Liver (tissue), 9 donors: ENCODE measurements around the gene XKR8. TPM values are rescaled to one million over a fixed set of nuclear protein-coding genes. Genes with fewer than 3 reads are reported as not detected.
A peak's percentile ranks its signal among the peaks of the same experiment; 100 is the strongest.

Experiments
- DNase-seq: peaks from one replicate; pipeline ENCODE4 v3.0.0-alpha.2; 2017; ENCODE audit warnings: low spot score
- H3K27ac ChIP-seq, 2 donors: one replicate each; pipeline ENCODE4 v1.7.0; 2013; ENCODE audit warnings: inconsistent platforms in 2 of 2, low read length in 2 of 2, control low read depth in 1 of 2, low read depth in 1 of 2, mild to moderate bottlenecking in 1 of 2
- H3K27me3 ChIP-seq, 4 donors: one replicate each; pipeline versions ENCODE4 v1.6.1 to v1.7.0; 2013; ENCODE audit warnings: low read length in 3 of 4, inconsistent platforms in 1 of 4, mild to moderate bottlenecking in 1 of 4, moderate library complexity in 1 of 4; ENCODE audit not compliant: control insufficient read depth in 4 of 4, insufficient read depth in 4 of 4
- H3K36me3 ChIP-seq, 4 donors: one replicate each; pipeline versions ENCODE4 v1.6.1 to v1.7.0; 2013; ENCODE audit warnings: low read length in 3 of 4, mild to moderate bottlenecking in 3 of 4, low read depth in 1 of 4, moderate library complexity in 1 of 4; ENCODE audit not compliant: control insufficient read depth in 4 of 4, insufficient read depth in 3 of 4
- H3K4me1 ChIP-seq, 4 donors: one replicate each; pipeline versions ENCODE4 v1.6.1 to v1.7.0; 2013; ENCODE audit warnings: low read length in 3 of 4, mild to moderate bottlenecking in 3 of 4, moderate library complexity in 1 of 4; ENCODE audit not compliant: control insufficient read depth in 4 of 4, insufficient read depth in 4 of 4
- H3K4me3 ChIP-seq, 3 donors: one replicate each; pipeline versions ENCODE4 v1.6.1 to v1.7.0; 2013; ENCODE audit warnings: low read length in 3 of 3, control low read depth in 1 of 3, low read depth in 1 of 3, mild to moderate bottlenecking in 1 of 3
- H3K9ac ChIP-seq, 2 donors: one replicate each; pipeline ENCODE4 v1.7.0; 2013; ENCODE audit warnings: low read length in 2 of 2, mild to moderate bottlenecking in 2 of 2, moderate library complexity in 2 of 2, control low read depth in 1 of 2, low read depth in 1 of 2
- H3K9me3 ChIP-seq, 4 donors: one replicate each; pipeline versions ENCODE4 v1.6.1 to v1.7.0; 2013; ENCODE audit warnings: low read length in 3 of 4; ENCODE audit not compliant: control insufficient read depth in 4 of 4
- FOXA1 ChIP-seq: IDR thresholded peaks from 2 replicates; pipeline ENCODE4 v1.6.1; 2016; ENCODE audit warnings: antibody characterized with exemption
- FOXA2 ChIP-seq: IDR thresholded peaks from 2 replicates; pipeline ENCODE4 v1.6.1; 2016; ENCODE audit warnings: antibody characterized with exemption
- GABPA ChIP-seq, 2 donors: IDR thresholded peaks in 1 of 2; conservative IDR thresholded peaks in 1 of 2; 2 replicates each; pipeline ENCODE4 v1.6.1; 2016; ENCODE audit warnings: antibody characterized with exemption in 2 of 2, mild to moderate bottlenecking in 1 of 2, moderate library complexity in 1 of 2
- HNF4A ChIP-seq, 2 donors: conservative IDR thresholded peaks; 2 replicates each; pipeline ENCODE4 v1.6.1; 2016; ENCODE audit warnings: antibody characterized with exemption in 2 of 2, mild to moderate bottlenecking in 2 of 2
- HNF4G ChIP-seq: IDR thresholded peaks from 2 replicates; pipeline ENCODE4 v1.6.1; 2016; ENCODE audit warnings: antibody characterized with exemption
- JUND ChIP-seq, 2 donors: IDR thresholded peaks; 2 replicates each; pipeline ENCODE4 v1.6.1; 2016; ENCODE audit warnings: antibody characterized with exemption in 2 of 2
- NR2F2 ChIP-seq: IDR thresholded peaks from 2 replicates; pipeline ENCODE4 v1.6.1; 2016; ENCODE audit warnings: antibody characterized with exemption
- RAD21 ChIP-seq, 2 donors: IDR thresholded peaks; 2 replicates each; pipeline ENCODE4 v1.6.1; 2016; ENCODE audit warnings: antibody characterized with exemption in 2 of 2, mild to moderate bottlenecking in 2 of 2
- SP1 ChIP-seq: IDR thresholded peaks from 2 replicates; pipeline ENCODE4 v1.6.1; 2018; ENCODE audit warnings: antibody characterized with exemption, mild to moderate bottlenecking
- TAF1 ChIP-seq: conservative IDR thresholded peaks from 2 replicates; pipeline ENCODE4 v1.6.1; 2016; ENCODE audit warnings: antibody characterized with exemption, mild to moderate bottlenecking
- YY1 ChIP-seq: IDR thresholded peaks from 2 replicates; pipeline ENCODE4 v1.6.1; 2016; ENCODE audit warnings: antibody characterized with exemption, mild to moderate bottlenecking
- WGBS: extraction: QIAGEN DNeasy Blood & Tissue Kit; methylation state at CpG from one replicate; pipeline ENCODE4 v1.1.7; 2013; 5-methylcytosine and 5-hydroxymethylcytosine counted together
- polyA plus RNA-seq, 2 donors: library from polyadenylated mRNA; stranded (reverse) in 1 of 2; unstranded in 1 of 2; fragments of 200-250 nt in 1 of 2; fragments of >200 nt in 1 of 2; fragmentation: Nextera tagmentation in 1 of 2; extraction: Ambion mirVana in 1 of 2; gene quantifications; one replicate each; pipeline versions ENCODE4 v1.2.1 to v1.2.3, GENCODE V29; 2013 to 2015
- total RNA-seq, 2 donors: library from RNA; depleted of rRNA; stranded (reverse); fragments of >200 nt; gene quantifications; one replicate each; pipeline ENCODE4 v1.2.3, GENCODE V29; 2014
- TF ChIP-seq, protein P1 (sequence below): IDR thresholded peaks from 2 replicates; pipeline ENCODE4 v1.6.1; 2016; ENCODE audit warnings: antibody characterized with exemption
- TF ChIP-seq, protein P2 (sequence below): IDR thresholded peaks from 2 replicates; pipeline ENCODE4 v1.6.1; 2016; ENCODE audit warnings: antibody characterized with exemption, mild to moderate bottlenecking
- TF ChIP-seq, protein P3 (sequence below): IDR thresholded peaks from 2 replicates; pipeline ENCODE4 v1.6.1; 2016; ENCODE audit warnings: antibody characterized with exemption
- TF ChIP-seq, protein P4 (sequence below): fragments of 150-350 bp; IDR thresholded peaks from 2 replicates; pipeline ENCODE4 v1.5.1; 2017; ENCODE audit warnings: improper control_type of control experiment, low read depth, low read length; ENCODE audit not compliant: missing input control
- TF ChIP-seq, protein P5 (sequence below): IDR thresholded peaks from 2 replicates; pipeline ENCODE4 v1.6.1; 2016; ENCODE audit warnings: antibody characterized with exemption
- donor health status: healthy.
- donor health status: healthy.
- donor health status: healthy.
- donor health status: healthy.
- donor health status: healthy.

The XKR8 gene
- total and polyA plus RNA-seq, 4 donors = 4.9 to 8.1 (median 6.2) TPM

DNA sequence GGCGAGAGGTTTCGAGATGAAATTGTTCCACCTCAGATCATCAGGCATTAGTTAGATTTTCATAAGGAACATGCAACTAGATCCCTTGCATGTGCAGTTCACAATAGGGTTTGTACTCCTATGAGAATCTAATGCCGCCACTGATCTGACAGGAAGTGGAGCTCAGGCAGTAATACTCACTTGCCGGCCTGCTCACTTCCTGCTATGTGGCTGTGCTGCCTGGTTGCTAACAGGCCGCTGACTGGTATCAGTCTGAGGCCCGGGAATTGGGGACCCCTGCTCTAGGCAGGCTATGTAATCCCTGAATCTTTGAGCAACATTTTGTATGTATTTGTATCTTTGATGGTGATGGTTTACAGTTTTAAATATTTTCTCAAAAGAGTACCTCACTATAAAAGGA is 32.5 kb downstream of the XKR8 start:
- peak overlapping the region in 1 of 2 donors; percentile 53 for H3K27ac ChIP-seq
- peaks cover 2 to 55% (median 40%) of the 10 kb centered on the region in 4 donors for H3K36me3 ChIP-seq
- H3K27me3 ChIP-seq = no peaks in the 10 kb centered on the region
- DNase-seq = no peak
- no peaks in the 10 kb centered on the region for H3K4me1 ChIP-seq
- no peaks in the 10 kb centered on the region for H3K9me3 ChIP-seq
- H3K9ac ChIP-seq = no peak overlapping the region
- WGBS = 73% methylated on average over 6 of the region's 6 CpGs
- H3K4me3 ChIP-seq = no peak overlapping the region
- TF ChIP-seq JUND (IDR thresholded peaks at IDR 0.05) (no peak), GABPA (IDR thresholded peaks at IDR 0.05 in 1 of 2, conservative IDR thresholded peaks at IDR 0.05 in 1 of 2) (no peak), NR2F2 (no peak), HNF4G (no peak), HNF4A (conservative IDR thresholded peaks at IDR 0.05) (no peak)

DNA sequence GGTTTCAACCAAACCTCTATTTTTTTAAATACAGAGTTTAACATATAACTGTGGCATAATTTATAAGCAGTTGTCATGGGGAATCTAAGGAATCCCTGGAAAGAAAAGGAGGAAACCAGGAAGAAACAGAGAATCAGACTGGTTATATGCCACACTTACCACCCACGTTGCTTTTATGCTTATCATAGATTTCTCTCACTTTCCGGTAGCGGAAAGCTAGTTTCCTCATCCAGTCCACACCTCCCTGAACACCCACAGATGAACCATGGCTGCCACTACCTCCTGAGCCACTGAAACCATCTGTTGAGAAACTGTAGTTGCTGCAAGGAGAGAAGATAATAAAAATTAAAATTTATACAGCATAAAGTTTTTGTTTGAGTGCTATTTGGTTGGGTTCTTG is 33.5 kb downstream of the XKR8 start:
- H3K4me3 ChIP-seq = no peak overlapping the region
- DNase-seq = no peak
- WGBS = 71% methylated on average over 3 of the region's 3 CpGs
- no peak overlapping the region for H3K27ac ChIP-seq
- peaks cover 2 to 59% (median 45%) of the 10 kb centered on the region in 4 donors for H3K36me3 ChIP-seq
- H3K4me1 ChIP-seq = no peaks in the 10 kb centered on the region
- H3K9ac ChIP-seq = no peak overlapping the region
- H3K27me3 ChIP-seq = no peaks in the 10 kb centered on the region
- no peak for TF ChIP-seq FOXA2
- TF ChIP-seq, protein P1, sequence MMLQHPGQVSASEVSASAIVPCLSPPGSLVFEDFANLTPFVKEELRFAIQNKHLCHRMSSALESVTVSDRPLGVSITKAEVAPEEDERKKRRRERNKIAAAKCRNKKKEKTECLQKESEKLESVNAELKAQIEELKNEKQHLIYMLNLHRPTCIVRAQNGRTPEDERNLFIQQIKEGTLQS = no peak
- no peak for TF ChIP-seq FOXA1
- TF ChIP-seq, protein P2, sequence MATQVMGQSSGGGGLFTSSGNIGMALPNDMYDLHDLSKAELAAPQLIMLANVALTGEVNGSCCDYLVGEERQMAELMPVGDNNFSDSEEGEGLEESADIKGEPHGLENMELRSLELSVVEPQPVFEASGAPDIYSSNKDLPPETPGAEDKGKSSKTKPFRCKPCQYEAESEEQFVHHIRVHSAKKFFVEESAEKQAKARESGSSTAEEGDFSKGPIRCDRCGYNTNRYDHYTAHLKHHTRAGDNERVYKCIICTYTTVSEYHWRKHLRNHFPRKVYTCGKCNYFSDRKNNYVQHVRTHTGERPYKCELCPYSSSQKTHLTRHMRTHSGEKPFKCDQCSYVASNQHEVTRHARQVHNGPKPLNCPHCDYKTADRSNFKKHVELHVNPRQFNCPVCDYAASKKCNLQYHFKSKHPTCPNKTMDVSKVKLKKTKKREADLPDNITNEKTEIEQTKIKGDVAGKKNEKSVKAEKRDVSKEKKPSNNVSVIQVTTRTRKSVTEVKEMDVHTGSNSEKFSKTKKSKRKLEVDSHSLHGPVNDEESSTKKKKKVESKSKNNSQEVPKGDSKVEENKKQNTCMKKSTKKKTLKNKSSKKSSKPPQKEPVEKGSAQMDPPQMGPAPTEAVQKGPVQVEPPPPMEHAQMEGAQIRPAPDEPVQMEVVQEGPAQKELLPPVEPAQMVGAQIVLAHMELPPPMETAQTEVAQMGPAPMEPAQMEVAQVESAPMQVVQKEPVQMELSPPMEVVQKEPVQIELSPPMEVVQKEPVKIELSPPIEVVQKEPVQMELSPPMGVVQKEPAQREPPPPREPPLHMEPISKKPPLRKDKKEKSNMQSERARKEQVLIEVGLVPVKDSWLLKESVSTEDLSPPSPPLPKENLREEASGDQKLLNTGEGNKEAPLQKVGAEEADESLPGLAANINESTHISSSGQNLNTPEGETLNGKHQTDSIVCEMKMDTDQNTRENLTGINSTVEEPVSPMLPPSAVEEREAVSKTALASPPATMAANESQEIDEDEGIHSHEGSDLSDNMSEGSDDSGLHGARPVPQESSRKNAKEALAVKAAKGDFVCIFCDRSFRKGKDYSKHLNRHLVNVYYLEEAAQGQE = no peak
- no peak for TF ChIP-seq RAD21 (IDR thresholded peaks at IDR 0.05)
- TF ChIP-seq, protein P3, sequence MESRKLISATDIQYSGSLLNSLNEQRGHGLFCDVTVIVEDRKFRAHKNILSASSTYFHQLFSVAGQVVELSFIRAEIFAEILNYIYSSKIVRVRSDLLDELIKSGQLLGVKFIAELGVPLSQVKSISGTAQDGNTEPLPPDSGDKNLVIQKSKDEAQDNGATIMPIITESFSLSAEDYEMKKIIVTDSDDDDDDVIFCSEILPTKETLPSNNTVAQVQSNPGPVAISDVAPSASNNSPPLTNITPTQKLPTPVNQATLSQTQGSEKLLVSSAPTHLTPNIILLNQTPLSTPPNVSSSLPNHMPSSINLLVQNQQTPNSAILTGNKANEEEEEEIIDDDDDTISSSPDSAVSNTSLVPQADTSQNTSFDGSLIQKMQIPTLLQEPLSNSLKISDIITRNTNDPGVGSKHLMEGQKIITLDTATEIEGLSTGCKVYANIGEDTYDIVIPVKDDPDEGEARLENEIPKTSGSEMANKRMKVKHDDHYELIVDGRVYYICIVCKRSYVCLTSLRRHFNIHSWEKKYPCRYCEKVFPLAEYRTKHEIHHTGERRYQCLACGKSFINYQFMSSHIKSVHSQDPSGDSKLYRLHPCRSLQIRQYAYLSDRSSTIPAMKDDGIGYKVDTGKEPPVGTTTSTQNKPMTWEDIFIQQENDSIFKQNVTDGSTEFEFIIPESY = no peak
- TF ChIP-seq YY1 = no peak
- TF ChIP-seq NR2F2 = no peak
- TF ChIP-seq TAF1 = no peak
- TF ChIP-seq, protein P4, sequence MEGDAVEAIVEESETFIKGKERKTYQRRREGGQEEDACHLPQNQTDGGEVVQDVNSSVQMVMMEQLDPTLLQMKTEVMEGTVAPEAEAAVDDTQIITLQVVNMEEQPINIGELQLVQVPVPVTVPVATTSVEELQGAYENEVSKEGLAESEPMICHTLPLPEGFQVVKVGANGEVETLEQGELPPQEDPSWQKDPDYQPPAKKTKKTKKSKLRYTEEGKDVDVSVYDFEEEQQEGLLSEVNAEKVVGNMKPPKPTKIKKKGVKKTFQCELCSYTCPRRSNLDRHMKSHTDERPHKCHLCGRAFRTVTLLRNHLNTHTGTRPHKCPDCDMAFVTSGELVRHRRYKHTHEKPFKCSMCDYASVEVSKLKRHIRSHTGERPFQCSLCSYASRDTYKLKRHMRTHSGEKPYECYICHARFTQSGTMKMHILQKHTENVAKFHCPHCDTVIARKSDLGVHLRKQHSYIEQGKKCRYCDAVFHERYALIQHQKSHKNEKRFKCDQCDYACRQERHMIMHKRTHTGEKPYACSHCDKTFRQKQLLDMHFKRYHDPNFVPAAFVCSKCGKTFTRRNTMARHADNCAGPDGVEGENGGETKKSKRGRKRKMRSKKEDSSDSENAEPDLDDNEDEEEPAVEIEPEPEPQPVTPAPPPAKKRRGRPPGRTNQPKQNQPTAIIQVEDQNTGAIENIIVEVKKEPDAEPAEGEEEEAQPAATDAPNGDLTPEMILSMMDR = no peak
- TF ChIP-seq JUND (IDR thresholded peaks at IDR 0.05) = no peak
- TF ChIP-seq SP1 = no peak
- TF ChIP-seq, protein P5, sequence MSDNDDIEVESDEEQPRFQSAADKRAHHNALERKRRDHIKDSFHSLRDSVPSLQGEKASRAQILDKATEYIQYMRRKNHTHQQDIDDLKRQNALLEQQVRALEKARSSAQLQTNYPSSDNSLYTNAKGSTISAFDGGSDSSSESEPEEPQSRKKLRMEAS = no peak
- no peaks in the 10 kb centered on the region for H3K9me3 ChIP-seq
